ENCODE results near the gene ATXN7L3. TPM values are rescaled to one million over a fixed set of nuclear protein-coding genes. Genes with fewer than 3 reads are reported as not detected.

Gene ATXN7L3
- total RNA-seq, 4 donors from 2014 or later: 39.3 to 46.0 (median 40.6) TPM

DNA sequence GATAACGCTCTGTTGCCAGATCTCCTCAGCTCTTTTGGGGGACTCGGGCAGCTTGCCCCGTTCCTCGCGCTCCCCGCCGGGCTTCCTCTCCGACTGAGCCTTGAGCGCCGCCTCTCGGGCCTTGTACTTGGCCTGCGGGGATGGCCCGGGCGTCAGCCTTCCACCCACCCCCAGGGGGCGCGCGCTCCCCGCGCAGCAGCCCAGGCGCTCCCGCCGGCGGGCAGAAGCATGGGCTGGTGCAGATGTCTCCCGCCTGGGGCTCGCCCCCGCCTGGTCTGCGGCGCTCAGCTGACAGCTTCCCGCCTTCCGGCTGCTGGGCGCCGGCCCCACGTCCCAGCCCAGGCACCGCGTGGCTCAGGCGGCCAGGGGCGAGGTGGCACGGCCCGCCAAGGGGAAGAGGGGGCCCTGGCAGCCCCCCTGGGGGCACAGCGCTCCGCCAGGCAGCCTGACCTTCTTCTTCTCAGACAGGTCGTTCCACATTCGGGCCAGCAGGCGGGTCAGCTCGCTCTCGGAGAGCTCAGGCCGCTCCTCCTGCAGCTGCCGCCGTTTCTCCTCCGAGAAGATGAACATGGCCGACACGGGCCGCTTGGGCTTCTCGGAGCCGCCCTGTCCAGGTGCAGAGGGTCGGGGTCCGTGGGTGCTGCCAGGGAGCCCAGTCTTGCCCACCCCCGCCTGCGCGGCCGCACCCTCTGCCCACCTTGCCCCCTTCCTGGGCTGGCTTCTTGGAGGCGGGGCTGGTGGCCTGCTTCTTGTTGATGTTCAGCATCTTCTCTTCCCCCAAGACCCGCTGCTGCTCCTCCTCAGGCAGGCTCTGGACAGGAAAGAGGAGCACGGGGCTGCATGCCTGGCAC lies 10.9 kb upstream of the ATXN7L3 start:
- Histone ChIP-seq H3K9me3 (no peaks in the 10 kb centered on the region), H3K4me1 (peaks cover 26 to 39% of the 10 kb centered on the region in 2 donors), H3K36me3 (peaks cover 0 to 50% of the 10 kb centered on the region in 2 donors), H3K27ac (peak overlapping the region; percentile 50 to 80 (median 60)), H3K27me3 (no peaks in the 10 kb centered on the region), H3K4me3 (peak overlapping the region in 1 of 4 donors; percentile 34)
- intact Hi-C loops (cut with DNase I; ENCODE audit: low total_unique reads) (loop anchor here (1.0 to 5.0 kb wide), 3 partner anchors 38 to 137 kb away; partner anchors contain the start of genes ASB16 and GRN), in situ Hi-C loops (cut with MboI; ENCODE audit: low sequenced_read_pairs in 4 of 4) (loop anchor here in 3 of 4 donors (5.0 to 25.0 kb wide), 2 partner anchors 122 to 302 kb away; partner anchors contain the start of gene GPATCH8 (in 3 of the 3))
- peak; percentile 90 to 92 for ATAC-seq
- peak; percentile 64 to 87 for DNase-seq
- TF ChIP-seq POLR2A (IDR thresholded peaks at IDR 0.05): peak in 1 of 2 donors; percentile 25
- TF ChIP-seq, protein P1, sequence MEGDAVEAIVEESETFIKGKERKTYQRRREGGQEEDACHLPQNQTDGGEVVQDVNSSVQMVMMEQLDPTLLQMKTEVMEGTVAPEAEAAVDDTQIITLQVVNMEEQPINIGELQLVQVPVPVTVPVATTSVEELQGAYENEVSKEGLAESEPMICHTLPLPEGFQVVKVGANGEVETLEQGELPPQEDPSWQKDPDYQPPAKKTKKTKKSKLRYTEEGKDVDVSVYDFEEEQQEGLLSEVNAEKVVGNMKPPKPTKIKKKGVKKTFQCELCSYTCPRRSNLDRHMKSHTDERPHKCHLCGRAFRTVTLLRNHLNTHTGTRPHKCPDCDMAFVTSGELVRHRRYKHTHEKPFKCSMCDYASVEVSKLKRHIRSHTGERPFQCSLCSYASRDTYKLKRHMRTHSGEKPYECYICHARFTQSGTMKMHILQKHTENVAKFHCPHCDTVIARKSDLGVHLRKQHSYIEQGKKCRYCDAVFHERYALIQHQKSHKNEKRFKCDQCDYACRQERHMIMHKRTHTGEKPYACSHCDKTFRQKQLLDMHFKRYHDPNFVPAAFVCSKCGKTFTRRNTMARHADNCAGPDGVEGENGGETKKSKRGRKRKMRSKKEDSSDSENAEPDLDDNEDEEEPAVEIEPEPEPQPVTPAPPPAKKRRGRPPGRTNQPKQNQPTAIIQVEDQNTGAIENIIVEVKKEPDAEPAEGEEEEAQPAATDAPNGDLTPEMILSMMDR (IDR thresholded peaks at IDR 0.05 in 4 of 5, conservative IDR thresholded peaks at IDR 0.05 in 1 of 5): peak; percentile 99 to 100 (median 99)

DNA sequence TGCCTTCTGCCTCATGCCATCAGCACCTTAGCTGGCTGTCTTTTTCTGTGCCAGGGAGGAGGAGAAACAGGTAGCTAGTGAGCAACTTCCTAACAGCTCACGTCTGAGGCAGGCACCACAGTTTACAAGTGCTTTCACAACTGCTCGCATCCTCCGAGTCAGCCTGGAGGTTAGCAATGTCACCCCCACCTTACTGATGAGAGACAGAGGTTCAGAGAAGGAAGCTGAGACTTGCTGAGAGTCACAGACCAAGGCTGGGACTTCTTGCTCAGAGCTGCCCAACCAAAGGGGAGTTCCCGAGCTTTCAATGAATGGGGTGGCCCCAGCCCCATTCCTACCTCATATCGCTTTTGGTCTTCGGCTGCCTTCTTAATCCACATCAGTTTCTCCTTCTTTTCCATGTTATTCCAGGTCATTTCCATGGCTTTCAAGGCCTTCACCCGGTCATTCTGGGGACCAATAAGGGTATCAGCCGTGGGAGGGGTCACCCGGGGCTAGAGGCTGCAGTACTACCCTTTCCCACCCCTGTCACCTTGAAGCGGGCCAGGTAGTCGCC lies 10.2 kb upstream of the ATXN7L3 start:
- ATAC-seq (no peak), DNase-seq (no peak)
- Histone ChIP-seq H3K36me3 (peaks cover 0 to 43% of the 10 kb centered on the region in 2 donors), H3K27ac (peak overlapping the region; percentile 18 to 80 (median 42)), H3K4me1 (peaks cover 24 to 34% of the 10 kb centered on the region in 2 donors), H3K4me3 (no peak overlapping the region), H3K27me3 (no peaks in the 10 kb centered on the region), H3K9me3 (no peaks in the 10 kb centered on the region)
- in situ Hi-C loops (cut with MboI; ENCODE audit: low sequenced_read_pairs in 4 of 4): loop anchor here in 3 of 4 donors (5.0 to 25.0 kb wide), 3 partner anchors 122 to 302 kb away; partner anchors contain the start of gene GPATCH8 (in 3 of the 3)
- intact Hi-C loops (cut with DNase I; ENCODE audit: low total_unique reads): loop anchor here (1.0 to 5.0 kb wide), 3 partner anchors 38 to 137 kb away; partner anchors contain the start of genes ASB16 and GRN
- no peak for TF ChIP-seq POLR2A (IDR thresholded peaks at IDR 0.05)
- TF ChIP-seq, protein P1 (IDR thresholded peaks at IDR 0.05 in 4 of 5, conservative IDR thresholded peaks at IDR 0.05 in 1 of 5): no peak

DNA sequence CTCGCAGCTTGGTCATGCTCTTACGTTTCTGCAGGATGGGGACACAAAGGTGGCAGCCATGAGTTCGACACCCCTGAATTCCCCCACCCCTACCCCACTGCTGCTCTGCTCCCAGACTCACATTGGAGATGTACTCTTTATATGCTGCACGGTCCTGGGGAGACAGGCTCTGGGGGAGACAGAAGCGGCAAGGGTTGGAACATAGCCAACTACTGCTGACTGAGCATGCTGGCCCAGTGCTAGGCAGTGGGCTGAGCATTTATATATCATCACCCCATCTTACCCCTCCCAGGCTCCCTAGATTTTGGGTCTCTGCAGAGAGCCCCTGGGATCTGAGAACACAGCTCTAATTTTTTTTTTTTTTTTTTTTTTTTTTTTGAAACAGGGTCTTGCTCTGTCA lies 8.1 kb upstream of the ATXN7L3 start:
- intact Hi-C loops (cut with DNase I; ENCODE audit: low total_unique reads) (no loop called here), in situ Hi-C loops (cut with MboI; ENCODE audit: low sequenced_read_pairs in 4 of 4) (loop anchor here in 3 of 4 donors (10.0 to 25.0 kb wide), 2 partner anchors 127 to 305 kb away; partner anchors contain the start of gene GPATCH8 (in 3 of the 3))
- no peaks in the 10 kb centered on the region for H3K9me3 ChIP-seq
- no peaks in the 10 kb centered on the region for H3K27me3 ChIP-seq
- H3K4me1 ChIP-seq: peaks cover 11 to 13% of the 10 kb centered on the region in 2 donors
- peaks cover 0 to 32% of the 10 kb centered on the region in 2 donors for H3K36me3 ChIP-seq
- DNase-seq (no peak), ATAC-seq (no peak)
- TF ChIP-seq, protein P1 (IDR thresholded peaks at IDR 0.05 in 4 of 5, conservative IDR thresholded peaks at IDR 0.05 in 1 of 5): no peak
- no peak for TF ChIP-seq POLR2A (IDR thresholded peaks at IDR 0.05)
- H3K27ac ChIP-seq: no peak overlapping the region
- no peak overlapping the region for H3K4me3 ChIP-seq

DNA sequence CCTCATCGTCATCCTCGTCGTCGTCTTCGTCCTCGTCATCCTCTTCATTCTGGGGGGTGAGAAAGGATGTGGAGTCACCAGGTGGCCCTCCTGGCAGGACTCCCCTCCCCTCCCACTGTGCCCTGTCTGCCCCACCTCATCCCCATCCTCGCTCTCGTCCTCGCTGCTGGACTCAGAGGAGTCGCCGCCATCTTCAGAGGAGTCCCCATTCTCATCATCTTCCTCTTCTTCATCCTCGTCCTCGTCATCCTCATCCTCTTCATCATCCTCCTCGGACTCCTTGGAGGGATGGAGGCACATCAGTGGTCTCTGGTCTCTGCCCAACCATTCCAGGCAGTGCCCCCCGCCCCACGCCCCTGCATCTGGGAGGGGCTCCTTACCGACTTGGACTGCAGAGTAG lies 7.6 kb upstream of the ATXN7L3 start:
- no peaks in the 10 kb centered on the region for H3K9me3 ChIP-seq
- H3K27me3 ChIP-seq: no peaks in the 10 kb centered on the region
- DNase-seq: no peak
- no peak overlapping the region for H3K27ac ChIP-seq
- in situ Hi-C loops (cut with MboI; ENCODE audit: low sequenced_read_pairs in 4 of 4) (loop anchor here in 3 of 4 donors (10.0 to 25.0 kb wide), 2 partner anchors 127 to 305 kb away; partner anchors contain the start of gene GPATCH8 (in 3 of the 3)), intact Hi-C loops (cut with DNase I; ENCODE audit: low total_unique reads) (no loop called here)
- no peak for ATAC-seq
- no peak overlapping the region for H3K4me3 ChIP-seq
- peaks cover 11% of the 10 kb centered on the region in 2 donors for H3K4me1 ChIP-seq
- H3K36me3 ChIP-seq: peaks cover 0 to 32% of the 10 kb centered on the region in 2 donors
- TF ChIP-seq, protein P1 (IDR thresholded peaks at IDR 0.05 in 4 of 5, conservative IDR thresholded peaks at IDR 0.05 in 1 of 5): no peak
- TF ChIP-seq POLR2A (IDR thresholded peaks at IDR 0.05): no peak
